Large intestine (tissue), 3 donors: ENCODE data around the gene RPL22. TPM values are rescaled to one million over a fixed set of nuclear protein-coding genes. Genes with fewer than 3 reads are reported as not detected.
A peak's percentile ranks its signal among the peaks of the same experiment; 100 is the strongest.
"Not testable (repeated sequence)": the region's sequence is repeated elsewhere in the genome, so short reads cannot be mapped to it uniquely, and the experiment has no call there.

Source experiments
- DNase-seq, 2 donors: peaks; one replicate each; pipeline versions ENCODE4 v3.0.0 to v3.0.0-alpha.2; 2013
- H3K27ac ChIP-seq: one replicate; pipeline ENCODE4 v1.5.1; 2013; ENCODE audit warnings: low read length
- H3K27me3 ChIP-seq: 2 replicates; pipeline ENCODE4 v1.6.1; 2013; ENCODE audit warnings: low read length; ENCODE audit not compliant: control insufficient read depth, insufficient read depth
- H3K36me3 ChIP-seq: 2 replicates; pipeline ENCODE4 v1.6.1; 2013; ENCODE audit warnings: low read length; ENCODE audit not compliant: control insufficient read depth, insufficient read depth
- H3K4me1 ChIP-seq: one replicate; pipeline ENCODE4 v1.6.1; 2013; ENCODE audit warnings: low read length; ENCODE audit not compliant: control insufficient read depth, insufficient read depth
- H3K4me3 ChIP-seq: one replicate; pipeline ENCODE4 v1.5.1; 2013; ENCODE audit warnings: low read length
- H3K9me3 ChIP-seq: one replicate; pipeline ENCODE4 v1.6.1; 2013; ENCODE audit warnings: mild to moderate bottlenecking, low read depth, low read length, moderate library complexity; ENCODE audit not compliant: control insufficient read depth
- WGBS: methylation state at CpG from one replicate; pipeline ENCODE4 v1.1.5; 2013; ENCODE audit warnings: low lambda C conversion rate; ENCODE audit not compliant: insufficient coverage; 5-methylcytosine and 5-hydroxymethylcytosine counted together
- polyA plus RNA-seq: library from polyadenylated mRNA; unstranded; fragments of 120-200 nt; gene quantifications from one replicate; pipeline ENCODE4 v1.2.1, GENCODE V29; 2013

RPL22 gene
- polyA plus RNA-seq, 1 donor: 1,131 TPM

DNA sequence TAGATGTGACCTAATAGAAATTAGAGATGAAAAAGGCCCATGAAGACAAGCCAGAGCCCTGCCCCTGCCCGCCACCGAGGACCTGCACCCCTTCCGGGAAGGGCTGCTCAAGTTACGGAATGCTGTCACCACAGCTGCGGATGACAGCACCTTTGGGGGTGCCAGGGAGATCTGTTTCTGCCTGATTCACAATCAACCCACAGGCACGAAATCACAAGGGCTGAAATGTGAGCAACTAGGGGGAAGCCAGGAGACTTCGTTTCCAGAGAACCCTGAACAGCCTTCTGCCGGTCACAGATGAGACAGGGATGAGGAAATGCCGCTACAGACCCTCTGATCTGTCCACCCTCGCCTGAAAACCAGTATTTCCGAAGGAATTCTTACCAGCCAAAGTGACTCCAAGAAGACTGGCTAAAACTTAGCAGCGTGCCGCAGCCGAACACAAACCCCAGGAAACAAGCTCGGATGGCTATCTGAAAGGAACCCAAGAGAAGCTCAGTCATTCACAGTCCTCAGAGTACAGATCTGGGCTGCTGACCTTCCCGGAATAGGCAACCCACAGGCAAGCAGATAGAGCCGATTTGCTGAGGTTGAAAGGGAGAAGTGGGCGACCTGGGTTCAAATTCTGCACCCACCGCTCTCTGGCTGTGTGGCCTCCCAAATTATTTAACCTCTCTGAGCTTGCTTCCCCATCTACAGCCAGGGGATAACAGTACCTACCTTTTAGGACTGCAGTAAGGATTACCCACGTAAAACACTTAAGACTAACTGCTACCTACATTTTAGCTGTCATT is 35.3 kb upstream of the RPL22 start:
- Histone ChIP-seq H3K4me1 (peaks cover 21% of the 10 kb centered on the region), H3K36me3 (peaks cover 31% of the 10 kb centered on the region), H3K9me3 (peaks cover 4% of the 10 kb centered on the region), H3K27ac (peak overlapping the region; percentile 31), H3K4me3 (peak overlapping the region; percentile 44), H3K27me3 (peaks cover 3% of the 10 kb centered on the region)
- WGBS: no CpG with 5 or more reads among the region's 20 CpGs
- no peak for DNase-seq

DNA sequence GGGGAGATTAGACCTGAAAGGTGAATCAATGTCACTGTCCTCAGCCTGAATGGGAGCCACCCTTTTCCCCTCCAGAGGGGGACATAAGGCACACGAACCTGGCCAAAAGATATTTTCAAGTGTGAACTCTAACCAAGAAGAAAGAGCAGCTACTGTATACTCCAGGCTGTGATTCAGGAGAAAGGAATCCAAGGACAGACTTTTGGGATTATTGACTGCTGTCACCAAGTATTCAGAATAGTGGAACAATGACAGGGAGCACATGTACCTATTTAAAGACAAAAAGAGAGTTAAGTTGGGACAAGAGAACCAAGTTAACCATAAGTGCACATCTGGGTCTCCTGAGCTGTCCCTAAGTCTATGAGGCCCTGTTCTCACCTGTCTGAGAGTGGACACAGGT is 34.0 kb upstream of the RPL22 start:
- no peak overlapping the region for H3K4me3 ChIP-seq
- H3K36me3 ChIP-seq: peaks cover 35% of the 10 kb centered on the region
- DNase-seq: no peak
- no CpG with 5 or more reads among the region's 1 CpG for WGBS
- H3K27ac ChIP-seq: no peak overlapping the region
- peaks cover 4% of the 10 kb centered on the region for H3K9me3 ChIP-seq
- H3K4me1 ChIP-seq: peaks cover 14% of the 10 kb centered on the region
- H3K27me3 ChIP-seq: no peaks in the 10 kb centered on the region

- H3K4me1 ChIP-seq: peaks cover 35% of the 10 kb centered on the region
- DNase-seq: no peak
- H3K27ac ChIP-seq: peak overlapping the region; percentile 69
- H3K36me3 ChIP-seq: peaks cover 66% of the 10 kb centered on the region
- no peaks in the 10 kb centered on the region for H3K9me3 ChIP-seq
- 80% methylated on average over 3 of the region's 8 CpGs for WGBS
- H3K27me3 ChIP-seq: no peaks in the 10 kb centered on the region
- H3K4me3 ChIP-seq: no peak overlapping the region
Observed at GRCh38 chr1:6225651-6226050, 26.3 kb upstream of the RPL22 start.

GRCh38 chr1:6224718-6225117 is 25.3 kb upstream of the RPL22 start:
- H3K4me3 ChIP-seq: no peak overlapping the region
- H3K36me3 ChIP-seq: peaks cover 59% of the 10 kb centered on the region
- WGBS: no CpG with 5 or more reads among the region's 15 CpGs
- H3K27ac ChIP-seq: peak overlapping the region; percentile 69
- no peaks in the 10 kb centered on the region for H3K9me3 ChIP-seq
- DNase-seq: peak; percentile 65 to 87
- H3K27me3 ChIP-seq: no peaks in the 10 kb centered on the region
- peaks cover 35% of the 10 kb centered on the region for H3K4me1 ChIP-seq

GRCh38 chr1:6223617-6224016 is 24.2 kb upstream of the RPL22 start:
- Histone ChIP-seq H3K36me3 (peaks cover 55% of the 10 kb centered on the region), H3K4me1 (peaks cover 41% of the 10 kb centered on the region), H3K27ac (no peak overlapping the region), H3K4me3 (no peak overlapping the region), H3K9me3 (no peaks in the 10 kb centered on the region), H3K27me3 (no peaks in the 10 kb centered on the region)
- no CpG with 5 or more reads among the region's 13 CpGs for WGBS
- DNase-seq: no peak

DNA sequence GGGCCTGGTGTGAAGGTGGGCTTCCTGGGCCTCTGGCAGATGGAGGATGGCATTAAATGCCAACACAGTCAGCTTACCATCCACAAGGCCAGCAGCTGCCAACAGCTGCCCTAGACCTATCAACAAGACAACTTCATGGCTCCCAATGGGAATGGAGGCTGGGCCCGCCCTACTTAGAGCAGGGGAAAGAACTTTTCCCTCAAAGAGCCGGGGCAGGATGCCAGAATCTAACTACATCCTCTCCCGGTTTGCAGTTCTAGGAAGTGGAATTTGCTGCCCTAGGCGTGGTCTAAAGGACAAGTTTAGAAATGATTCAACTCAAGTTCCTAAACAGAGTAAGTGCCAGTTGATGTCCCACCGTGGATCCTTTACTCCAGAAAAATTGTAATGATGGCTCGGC is 23.2 kb upstream of the RPL22 start:
- H3K9me3 ChIP-seq: no peaks in the 10 kb centered on the region
- peaks cover 51% of the 10 kb centered on the region for H3K4me1 ChIP-seq
- peaks cover 50% of the 10 kb centered on the region for H3K36me3 ChIP-seq
- H3K27me3 ChIP-seq: no peaks in the 10 kb centered on the region
- H3K27ac ChIP-seq: no peak overlapping the region
- no CpG with 5 or more reads among the region's 6 CpGs for WGBS
- no peak overlapping the region for H3K4me3 ChIP-seq
- DNase-seq: no peak

GRCh38 chr1:6221210-6221784 is 21.9 kb upstream of the RPL22 start:
- WGBS: no CpG with 5 or more reads among the region's 12 CpGs
- DNase-seq: no peak
- H3K36me3 ChIP-seq: peaks cover 45% of the 10 kb centered on the region

GRCh38 chr1:6220236-6220635 is 20.8 kb upstream of the RPL22 start:
- H3K36me3 ChIP-seq: peaks cover 42% of the 10 kb centered on the region
- WGBS: no CpG with 5 or more reads among the region's 8 CpGs
- peaks cover 47% of the 10 kb centered on the region for H3K4me1 ChIP-seq
- no peak for DNase-seq
- H3K27ac ChIP-seq: no peak overlapping the region
- no peaks in the 10 kb centered on the region for H3K27me3 ChIP-seq
- no peak overlapping the region for H3K4me3 ChIP-seq
- H3K9me3 ChIP-seq: no peaks in the 10 kb centered on the region

More at GRCh38 chr1:6221210-6221784, 21.9 kb upstream of the RPL22 start:
- Histone ChIP-seq H3K4me3 (no peak overlapping the region), H3K4me1 (peaks cover 53% of the 10 kb centered on the region), H3K27me3 (no peaks in the 10 kb centered on the region), H3K27ac (no peak overlapping the region), H3K9me3 (no peaks in the 10 kb centered on the region)

DNA sequence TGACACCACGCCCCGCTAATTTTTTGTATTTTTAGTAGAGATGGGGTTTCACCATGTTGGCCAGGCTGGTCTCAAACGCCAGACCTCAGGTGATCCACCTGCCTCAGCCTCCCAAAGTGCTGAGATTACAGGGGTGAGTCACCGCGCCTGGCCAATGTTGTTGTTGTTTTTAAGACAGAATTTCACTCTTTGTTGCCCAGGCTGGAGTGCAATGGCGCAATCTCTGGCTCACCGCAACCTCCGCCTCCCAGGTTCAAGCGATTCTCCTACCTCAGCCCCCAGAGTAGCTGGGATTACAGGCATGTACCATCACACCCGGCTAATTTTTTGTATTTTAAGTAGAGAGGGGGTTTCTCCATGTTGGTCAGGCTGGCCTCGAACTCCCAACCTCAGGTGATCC is 20.2 kb upstream of the RPL22 start:
- H3K4me3 ChIP-seq, H3K9me3 ChIP-seq, H3K27me3 ChIP-seq, H3K27ac ChIP-seq, DNase-seq: not testable (repeated sequence)
- Histone ChIP-seq H3K4me1 (peaks cover 41% of the 10 kb centered on the region), H3K36me3 (peaks cover 36% of the 10 kb centered on the region)
- no CpG with 5 or more reads among the region's 11 CpGs for WGBS

DNA sequence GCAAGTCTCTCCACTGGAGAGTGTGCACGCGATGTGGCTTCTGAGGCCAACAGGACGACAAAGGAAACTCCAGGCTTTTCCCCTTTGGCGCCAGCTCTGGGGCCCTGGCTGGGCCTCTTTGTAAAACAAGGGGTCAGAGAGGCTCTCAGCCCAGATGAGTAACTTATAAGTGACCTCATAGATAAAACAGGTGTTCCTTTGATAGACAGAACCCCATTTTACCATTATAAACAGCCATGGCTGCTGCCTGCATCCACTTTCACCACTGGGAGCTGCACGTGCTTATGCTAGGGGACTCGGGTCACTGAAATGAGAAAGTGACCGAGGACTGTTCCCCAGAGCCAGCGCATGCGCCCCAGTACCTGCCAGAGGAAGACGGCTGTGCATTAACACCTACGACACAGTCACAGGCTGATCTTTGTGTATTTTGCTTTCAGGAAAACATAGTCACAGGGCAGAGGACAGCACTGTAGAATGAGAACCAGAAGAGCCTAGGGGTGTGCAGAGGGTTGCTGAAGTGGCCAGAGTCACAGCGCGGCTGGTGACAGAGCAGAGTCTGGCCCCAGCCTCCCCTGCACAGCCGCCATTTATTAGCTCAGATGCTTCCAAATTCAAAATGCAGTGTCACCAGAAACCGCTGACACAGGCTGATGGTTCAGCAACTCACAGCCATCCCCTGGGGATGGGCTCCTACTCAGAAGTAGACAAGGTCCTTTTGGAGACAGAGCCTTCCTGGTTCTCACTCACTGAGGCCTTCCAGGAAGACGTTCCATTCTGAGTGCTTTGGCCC is 19.2 kb upstream of the RPL22 start:
- WGBS: no CpG with 5 or more reads among the region's 16 CpGs
- Histone ChIP-seq H3K9me3 (no peaks in the 10 kb centered on the region), H3K27me3 (no peaks in the 10 kb centered on the region), H3K27ac (no peak overlapping the region), H3K4me1 (peaks cover 31% of the 10 kb centered on the region), H3K4me3 (no peak overlapping the region), H3K36me3 (peaks cover 29% of the 10 kb centered on the region)
- DNase-seq: peak; percentile 49 to 83
